HepG2 (cell line): ENCODE results near the gene CARMIL1. TPM values are rescaled to one million over a fixed set of nuclear protein-coding genes. Genes with fewer than 3 reads are reported as not detected.

Experiments
- ATAC-seq: fragments of 200-7000 bp; cut with Tn5 transposase; 3 replicates; pipeline ENCODE4 v1.9.1; 2020; ENCODE audit warnings: mild to moderate bottlenecking, moderate library complexity
- BruUV-seq: library from RNA; stranded (reverse); fragments of 400-500 nt; replicated peaks from 2 replicates; lab custom pipeline; 2021; lab: Mats Ljungman, UMichigan
- CTCF ChIA-PET: fragments of 300-600 bp; formaldehyde crosslinking; extraction: SDS; loops from one replicate; lab custom pipeline; 2021; ENCODE audit warnings: low total read pairs, inconsistent platforms, low intra/inter-chr PET ratio; lab: Yijun Ruan, JAX
- POLR2A ChIA-PET: fragments of 350-600 bp; sonication (Branson Sonifier 250); formaldehyde crosslinking; loops from one replicate; lab custom pipeline; 2020; ENCODE audit warnings: antibody characterized with exemption, inconsistent platforms; lab: Yijun Ruan, JAX
- DNase-seq: peaks from one replicate; pipeline ENCODE4 v3.0.0-alpha.2; 2015; ENCODE audit warnings: low spot score
- FAIRE-seq: peaks from 3 replicates; lab custom pipeline; 2011; peaks lifted over from hg19 to GRCh38; lab: Jason Lieb, UNC
- H2AFZ ChIP-seq: one replicate; pipeline ENCODE4 v1.6.1; 2011; ENCODE audit warnings: low read length, inconsistent platforms
- H3K27ac ChIP-seq: fragments of 300-600 bp; 3 replicates; pipeline ENCODE4 v1.8.0; 2011; ENCODE audit warnings: mixed run types, mild to moderate bottlenecking, mixed read lengths, low read length, inconsistent platforms; ENCODE audit not compliant: insufficient read depth; ENCODE audit errors: extremely low read length
- H3K27me3 ChIP-seq, 2 experiments: fragments of 200-600 bp in 1 of 2; 2 replicates in 1 of 2; 3 replicates in 1 of 2; pipeline versions ENCODE4 v1.6.0 to v1.8.0; 2011; ENCODE audit warnings: low read length in 2 of 2, mild to moderate bottlenecking in 2 of 2, moderate library complexity in 2 of 2, inconsistent platforms in 1 of 2; ENCODE audit not compliant: insufficient read depth in 2 of 2, control insufficient read depth in 1 of 2
- H3K36me3 ChIP-seq, 2 experiments: fragments of 200-600 bp in 1 of 2; replicated peaks in 1 of 2; 2 replicates in 1 of 2; 3 replicates in 1 of 2; pipeline versions ENCODE4 v1.5.1 to v1.8.0; 2011; ENCODE audit warnings: low read length in 2 of 2, inconsistent platforms in 1 of 2; ENCODE audit not compliant: insufficient read depth in 2 of 2, control insufficient read depth in 1 of 2
- H3K4me1 ChIP-seq: 2 replicates; pipeline ENCODE4 v1.5.1; 2012; ENCODE audit warnings: low read length, inconsistent platforms; ENCODE audit not compliant: insufficient read depth
- H3K4me2 ChIP-seq: 2 replicates; pipeline ENCODE4 v1.6.0; 2011; ENCODE audit warnings: low read depth, low read length, inconsistent platforms
- H3K4me3 ChIP-seq, 3 experiments: fragments of 200-600 bp in 1 of 3; sonication (generic), shearing (Covaris generic) in 1 of 3; replicated peaks in 1 of 3; 2 replicates each; pipeline ENCODE4 v1.5.1; 2011 to 2016; ENCODE audit warnings: low read length in 3 of 3, inconsistent platforms in 2 of 3, low read depth in 2 of 3, mild to moderate bottlenecking in 2 of 3, control low read depth in 1 of 3, mixed read lengths in 1 of 3; ENCODE audit not compliant: insufficient read depth in 1 of 3
- H3K79me2 ChIP-seq: one replicate; pipeline ENCODE4 v1.6.1; 2011; ENCODE audit warnings: low read length, inconsistent platforms; ENCODE audit not compliant: insufficient read depth
- H3K9ac ChIP-seq: 2 replicates; pipeline ENCODE4 v1.6.0; 2011; ENCODE audit warnings: mild to moderate bottlenecking, low read depth, low read length, inconsistent platforms; ENCODE audit not compliant: insufficient read depth
- H3K9me3 ChIP-seq: 2 replicates; pipeline ENCODE4 v1.5.1; 2012; ENCODE audit warnings: mild to moderate bottlenecking, low read length
- H4K20me1 ChIP-seq: 2 replicates; pipeline ENCODE4 v1.6.0; 2011; ENCODE audit warnings: inconsistent platforms, mild to moderate bottlenecking, low read length, moderate library complexity; ENCODE audit not compliant: insufficient read depth
- CBX2 ChIP-seq, 2 experiments: fragments of 200-600 bp in 1 of 2; sonication (generic); formaldehyde crosslinking in 1 of 2; IDR thresholded peaks; 2 replicates each; pipeline versions ENCODE4 v1.7.0 to v1.8.1; 2018 to 2022; ENCODE audit warnings: low read depth in 2 of 2, low read length in 1 of 2, mild to moderate bottlenecking in 1 of 2, missing genetic modification reagents in 1 of 2
- CCAR2 ChIP-seq: fragments of 200-400 bp; formaldehyde crosslinking; optimal IDR thresholded peaks from 2 replicates; pipeline ENCODE3; 2018; ENCODE audit warnings: low read depth, mild to moderate bottlenecking, low read length, moderate library complexity
- HDAC6 ChIP-seq: fragments of 200-600 bp; sonication (generic); IDR thresholded peaks from 2 replicates; pipeline ENCODE4 v1.7.0; 2017; ENCODE audit warnings: mild to moderate bottlenecking, antibody characterized with exemption, low read length, low read depth
- HES4 ChIP-seq: sonication (generic); formaldehyde crosslinking; IDR thresholded peaks from 2 replicates; pipeline ENCODE4 v1.9.0; 2021; ENCODE audit warnings: mild to moderate bottlenecking, missing genetic modification reagents, borderline replicate concordance
- ISX ChIP-seq: sonication (generic); formaldehyde crosslinking; conservative IDR thresholded peaks from 2 replicates; pipeline ENCODE4 v1.5.0; 2020; ENCODE audit warnings: missing genetic modification reagents
- MAFG ChIP-seq: sonication (generic); formaldehyde crosslinking; IDR thresholded peaks from 2 replicates; pipeline ENCODE4 v1.5.1; 2020; ENCODE audit warnings: mild to moderate bottlenecking, missing genetic modification reagents
- SAP130 ChIP-seq: IDR thresholded peaks from 2 replicates; pipeline ENCODE4 v1.6.1; 2016; ENCODE audit warnings: low read depth
- SP2 ChIP-seq: sonication (generic); formaldehyde crosslinking; IDR thresholded peaks from 2 replicates; pipeline ENCODE4 v1.5.1; 2020; ENCODE audit warnings: mild to moderate bottlenecking, missing genetic modification reagents
- TOPORS ChIP-seq: sonication (generic); formaldehyde crosslinking; IDR thresholded peaks from 2 replicates; pipeline ENCODE4 v1.8.0; 2023; ENCODE audit warnings: mild to moderate bottlenecking, missing genetic modification reagents
- ZBTB42 ChIP-seq: sonication (generic); formaldehyde crosslinking; IDR thresholded peaks from 2 replicates; pipeline ENCODE4 v1.5.0; 2020; ENCODE audit warnings: mild to moderate bottlenecking, missing genetic modification reagents
- ZNF253 ChIP-seq: sonication (generic); formaldehyde crosslinking; IDR thresholded peaks from 2 replicates; pipeline ENCODE4 v1.8.0; 2022; ENCODE audit warnings: mild to moderate bottlenecking, missing genetic modification reagents, borderline replicate concordance
- ZNF292 ChIP-seq: sonication (generic); formaldehyde crosslinking; IDR thresholded peaks from 2 replicates; pipeline ENCODE4 v1.8.1; 2022; ENCODE audit warnings: mild to moderate bottlenecking, low read depth, missing genetic modification reagents, borderline replicate concordance
- ZNF776 ChIP-seq: sonication (generic); formaldehyde crosslinking; IDR thresholded peaks from 2 replicates; pipeline ENCODE4 v1.4.0; 2020; ENCODE audit warnings: mild to moderate bottlenecking, missing genetic modification reagents
- ZNF777 ChIP-seq: sonication (generic); formaldehyde crosslinking; IDR thresholded peaks from 2 replicates; pipeline ENCODE4 v1.4.0; 2020; ENCODE audit warnings: missing genetic modification reagents
- ZSCAN25 ChIP-seq: sonication (generic); formaldehyde crosslinking; IDR thresholded peaks from 2 replicates; pipeline ENCODE4 v1.8.0; 2022; ENCODE audit warnings: mild to moderate bottlenecking, missing genetic modification reagents
- WGBS: methylation state at CpG from one replicate; pipeline ENCODE4 v1.1.6; 2017; ENCODE audit warnings: low lambda C conversion rate; 5-methylcytosine and 5-hydroxymethylcytosine counted together
- in situ Hi-C: cut with HindIII; loops from 2 replicates; pipeline ENCODE4 v1.10.0; 2017; ENCODE audit warnings: low pct_unique_long_range_greater_than_20kb; ENCODE audit not compliant: extremely low pct_ligation_motif_present
- intact Hi-C: fragments of 100-400 bp; cut with micrococcal nuclease; formaldehyde crosslinking; loops from one replicate; pipeline ENCODE4 v1.10.0; 2022; ENCODE audit not compliant: unreplicated experiment
- polyA plus RNA-seq, 8 experiments: library from polyadenylated mRNA; depleted of rRNA in 3 of 8; stranded (reverse) in 7 of 8; unstranded in 1 of 8; fragments of >200 nt; fragmentation: Illumina TruSeq in 4 of 8; extraction: Trizol in 4 of 8; gene quantifications; 2 replicates each; pipeline versions ENCODE4 v1.2.1 to v1.2.3, GENCODE V29; 2011 to 2016; ENCODE audit warnings: low read depth in 4 of 8, missing spikeins in 1 of 8, mixed read lengths in 1 of 8; ENCODE audit not compliant: insufficient read depth in 1 of 8
- total RNA-seq, 5 experiments: library from RNA; depleted of rRNA; stranded (reverse); fragments of >200 nt; fragmentation: Illumina TruSeq; extraction: Trizol; gene quantifications; 2 replicates each; pipeline ENCODE4 v1.2.3, GENCODE V29; 2016; ENCODE audit warnings: low read depth in 1 of 5
- TF ChIP-seq, protein P1 (sequence below): conservative IDR thresholded peaks from 2 replicates; pipeline ENCODE4 v1.6.1; 2018; ENCODE audit warnings: missing genetic modification reagents
- TF ChIP-seq, protein P2 (sequence below): sonication (generic); formaldehyde crosslinking; IDR thresholded peaks from 2 replicates; pipeline ENCODE4 v1.4.0; 2020; ENCODE audit warnings: mild to moderate bottlenecking, low read depth, missing genetic modification reagents

Gene CARMIL1
- total and polyA plus RNA-seq, 2 of the 13 experiments (the other 11 are each of a cell fraction or from before 2014, with no cell fraction given) = 1.8 to 2.6 TPM

GRCh38 chr6:25290306-25291060 is 11.3 kb downstream of the CARMIL1 start:
- BruUV-seq = no TSS peak
- no peak overlapping the region for H3K9ac ChIP-seq
- no peak overlapping the region for H3K4me2 ChIP-seq
- POLR2A ChIA-PET = no interaction called here
- H4K20me1 ChIP-seq = no peaks in the 10 kb centered on the region
- H3K9me3 ChIP-seq = no peaks in the 10 kb centered on the region
- no peaks in the 10 kb centered on the region for H3K4me1 ChIP-seq
- no peak for DNase-seq
- H3K27ac ChIP-seq = no peak overlapping the region
- intact Hi-C loops (no loop called here), in situ Hi-C loops (no loop called here)
- H3K4me3 ChIP-seq = no peak overlapping the region
- no peak for FAIRE-seq
- H3K36me3 ChIP-seq = no peaks in the 10 kb centered on the region
- no peaks in the 10 kb centered on the region for H3K79me2 ChIP-seq
- TF ChIP-seq ZNF777 (CRISPR knock-in tag) (no peak), SP2 (no peak), MAFG (CRISPR knock-in tag) (no peak), ZNF253 (CRISPR knock-in tag) (no peak), CBX2 (IDR thresholded peaks at IDR 0.05; ENCODE audit: low read depth, low read length) (no peak), CBX2 (CRISPR knock-in tag; IDR thresholded peaks at IDR 0.05; ENCODE audit: low read depth) (no peak), HDAC6 (no peak), SAP130 (no peak), TOPORS (CRISPR knock-in tag) (no peak), HES4 (no peak), ZSCAN25 (CRISPR knock-in tag) (no peak), ZNF776 (CRISPR knock-in tag) (no peak), ZNF292 (CRISPR knock-in tag) (no peak), ISX (CRISPR knock-in tag) (no peak), ZBTB42 (CRISPR knock-in tag) (no peak), CCAR2 (no peak)
- TF ChIP-seq, protein P1, sequence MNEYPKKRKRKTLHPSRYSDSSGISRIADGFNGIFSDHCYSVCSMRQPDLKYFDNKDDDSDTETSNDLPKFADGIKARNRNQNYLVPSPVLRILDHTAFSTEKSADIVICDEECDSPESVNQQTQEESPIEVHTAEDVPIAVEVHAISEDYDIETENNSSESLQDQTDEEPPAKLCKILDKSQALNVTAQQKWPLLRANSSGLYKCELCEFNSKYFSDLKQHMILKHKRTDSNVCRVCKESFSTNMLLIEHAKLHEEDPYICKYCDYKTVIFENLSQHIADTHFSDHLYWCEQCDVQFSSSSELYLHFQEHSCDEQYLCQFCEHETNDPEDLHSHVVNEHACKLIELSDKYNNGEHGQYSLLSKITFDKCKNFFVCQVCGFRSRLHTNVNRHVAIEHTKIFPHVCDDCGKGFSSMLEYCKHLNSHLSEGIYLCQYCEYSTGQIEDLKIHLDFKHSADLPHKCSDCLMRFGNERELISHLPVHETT (CRISPR knock-in tag) = no peak
- TF ChIP-seq, protein P2, sequence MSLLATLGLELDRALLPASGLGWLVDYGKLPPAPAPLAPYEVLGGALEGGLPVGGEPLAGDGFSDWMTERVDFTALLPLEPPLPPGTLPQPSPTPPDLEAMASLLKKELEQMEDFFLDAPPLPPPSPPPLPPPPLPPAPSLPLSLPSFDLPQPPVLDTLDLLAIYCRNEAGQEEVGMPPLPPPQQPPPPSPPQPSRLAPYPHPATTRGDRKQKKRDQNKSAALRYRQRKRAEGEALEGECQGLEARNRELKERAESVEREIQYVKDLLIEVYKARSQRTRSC (CRISPR knock-in tag) = no peak
- no peak for ATAC-seq
- no peak overlapping the region for H2AFZ ChIP-seq
- CTCF ChIA-PET = no interaction called here
- 43% methylated on average over 5 of the region's 5 CpGs for WGBS
- H3K27me3 ChIP-seq = no peaks in the 10 kb centered on the region
